Liver (tissue), 9 donors: Measurements from ENCODE around the gene SLC25A45. TPM values are rescaled to one million over a fixed set of nuclear protein-coding genes. Genes with fewer than 3 reads are reported as not detected.
A peak's percentile ranks its signal among the peaks of the same experiment; 100 is the strongest.

Experiments
- DNase-seq: peaks from one replicate; pipeline ENCODE4 v3.0.0-alpha.2; 2017; ENCODE audit warnings: low spot score
- H3K27ac ChIP-seq, 2 donors: one replicate each; pipeline ENCODE4 v1.7.0; 2013; ENCODE audit warnings: inconsistent platforms in 2 of 2, low read length in 2 of 2, control low read depth in 1 of 2, low read depth in 1 of 2, mild to moderate bottlenecking in 1 of 2
- H3K27me3 ChIP-seq, 4 donors: one replicate each; pipeline versions ENCODE4 v1.6.1 to v1.7.0; 2013; ENCODE audit warnings: low read length in 3 of 4, inconsistent platforms in 1 of 4, mild to moderate bottlenecking in 1 of 4, moderate library complexity in 1 of 4; ENCODE audit not compliant: control insufficient read depth in 4 of 4, insufficient read depth in 4 of 4
- H3K36me3 ChIP-seq, 4 donors: one replicate each; pipeline versions ENCODE4 v1.6.1 to v1.7.0; 2013; ENCODE audit warnings: low read length in 3 of 4, mild to moderate bottlenecking in 3 of 4, low read depth in 1 of 4, moderate library complexity in 1 of 4; ENCODE audit not compliant: control insufficient read depth in 4 of 4, insufficient read depth in 3 of 4
- H3K4me1 ChIP-seq, 4 donors: one replicate each; pipeline versions ENCODE4 v1.6.1 to v1.7.0; 2013; ENCODE audit warnings: low read length in 3 of 4, mild to moderate bottlenecking in 3 of 4, moderate library complexity in 1 of 4; ENCODE audit not compliant: control insufficient read depth in 4 of 4, insufficient read depth in 4 of 4
- H3K4me3 ChIP-seq, 3 donors: one replicate each; pipeline versions ENCODE4 v1.6.1 to v1.7.0; 2013; ENCODE audit warnings: low read length in 3 of 3, control low read depth in 1 of 3, low read depth in 1 of 3, mild to moderate bottlenecking in 1 of 3
- H3K9ac ChIP-seq, 2 donors: one replicate each; pipeline ENCODE4 v1.7.0; 2013; ENCODE audit warnings: low read length in 2 of 2, mild to moderate bottlenecking in 2 of 2, moderate library complexity in 2 of 2, control low read depth in 1 of 2, low read depth in 1 of 2
- H3K9me3 ChIP-seq, 4 donors: one replicate each; pipeline versions ENCODE4 v1.6.1 to v1.7.0; 2013; ENCODE audit warnings: low read length in 3 of 4; ENCODE audit not compliant: control insufficient read depth in 4 of 4
- EGR1 ChIP-seq, 2 donors: IDR thresholded peaks; 2 replicates each; pipeline ENCODE4 v1.6.1; 2016 to 2018; ENCODE audit warnings: antibody characterized with exemption in 2 of 2, low read depth in 2 of 2
- FOXA1 ChIP-seq: IDR thresholded peaks from 2 replicates; pipeline ENCODE4 v1.6.1; 2016; ENCODE audit warnings: antibody characterized with exemption
- FOXA2 ChIP-seq: IDR thresholded peaks from 2 replicates; pipeline ENCODE4 v1.6.1; 2016; ENCODE audit warnings: antibody characterized with exemption
- GABPA ChIP-seq, 2 donors: IDR thresholded peaks in 1 of 2; conservative IDR thresholded peaks in 1 of 2; 2 replicates each; pipeline ENCODE4 v1.6.1; 2016; ENCODE audit warnings: antibody characterized with exemption in 2 of 2, mild to moderate bottlenecking in 1 of 2, moderate library complexity in 1 of 2
- HNF4A ChIP-seq, 2 donors: conservative IDR thresholded peaks; 2 replicates each; pipeline ENCODE4 v1.6.1; 2016; ENCODE audit warnings: antibody characterized with exemption in 2 of 2, mild to moderate bottlenecking in 2 of 2
- HNF4G ChIP-seq: IDR thresholded peaks from 2 replicates; pipeline ENCODE4 v1.6.1; 2016; ENCODE audit warnings: antibody characterized with exemption
- JUND ChIP-seq, 2 donors: IDR thresholded peaks; 2 replicates each; pipeline ENCODE4 v1.6.1; 2016; ENCODE audit warnings: antibody characterized with exemption in 2 of 2
- NR2F2 ChIP-seq: IDR thresholded peaks from 2 replicates; pipeline ENCODE4 v1.6.1; 2016; ENCODE audit warnings: antibody characterized with exemption
- RAD21 ChIP-seq, 2 donors: IDR thresholded peaks; 2 replicates each; pipeline ENCODE4 v1.6.1; 2016; ENCODE audit warnings: antibody characterized with exemption in 2 of 2, mild to moderate bottlenecking in 2 of 2
- REST ChIP-seq: IDR thresholded peaks from 2 replicates; pipeline ENCODE4 v1.6.1; 2016; ENCODE audit warnings: antibody characterized with exemption, mild to moderate bottlenecking
- RXRA ChIP-seq, 2 donors: IDR thresholded peaks; 2 replicates each; pipeline ENCODE4 v1.6.1; 2017 to 2018; ENCODE audit warnings: antibody characterized with exemption in 2 of 2, mild to moderate bottlenecking in 1 of 2
- SP1 ChIP-seq: IDR thresholded peaks from 2 replicates; pipeline ENCODE4 v1.6.1; 2018; ENCODE audit warnings: antibody characterized with exemption, mild to moderate bottlenecking
- TAF1 ChIP-seq: conservative IDR thresholded peaks from 2 replicates; pipeline ENCODE4 v1.6.1; 2016; ENCODE audit warnings: antibody characterized with exemption, mild to moderate bottlenecking
- YY1 ChIP-seq: IDR thresholded peaks from 2 replicates; pipeline ENCODE4 v1.6.1; 2016; ENCODE audit warnings: antibody characterized with exemption, mild to moderate bottlenecking
- WGBS: extraction: QIAGEN DNeasy Blood & Tissue Kit; methylation state at CpG from one replicate; pipeline ENCODE4 v1.1.7; 2013; 5-methylcytosine and 5-hydroxymethylcytosine counted together
- polyA plus RNA-seq, 2 donors: library from polyadenylated mRNA; stranded (reverse) in 1 of 2; unstranded in 1 of 2; fragments of 200-250 nt in 1 of 2; fragments of >200 nt in 1 of 2; fragmentation: Nextera tagmentation in 1 of 2; extraction: Ambion mirVana in 1 of 2; gene quantifications; one replicate each; pipeline versions ENCODE4 v1.2.1 to v1.2.3, GENCODE V29; 2013 to 2015
- total RNA-seq, 2 donors: library from RNA; depleted of rRNA; stranded (reverse); fragments of >200 nt; gene quantifications; one replicate each; pipeline ENCODE4 v1.2.3, GENCODE V29; 2014
- TF ChIP-seq, protein P1 (sequence below): IDR thresholded peaks from 2 replicates; pipeline ENCODE4 v1.6.1; 2016; ENCODE audit warnings: antibody characterized with exemption
- TF ChIP-seq, protein P2 (sequence below): IDR thresholded peaks from 2 replicates; pipeline ENCODE4 v1.6.1; 2016; ENCODE audit warnings: antibody characterized with exemption
- TF ChIP-seq, protein P3 (sequence below): fragments of 150-350 bp; IDR thresholded peaks from 2 replicates; pipeline ENCODE4 v1.5.1; 2017; ENCODE audit warnings: improper control_type of control experiment, low read depth, low read length; ENCODE audit not compliant: missing input control
- donor health status: healthy.
- donor health status: healthy.
- donor health status: healthy.
- donor health status: healthy.
- donor health status: healthy.

SLC25A45 gene
- total and polyA plus RNA-seq, 4 donors = 4.5 to 6.8 (median 5.3) TPM

GRCh38 chr11:65423516-65424204 lies 41.2 kb upstream of the SLC25A45 start:
- peak overlapping the region; percentile 98 to 100 for H3K9ac ChIP-seq
- peaks cover 0 to 31% (median 2%) of the 10 kb centered on the region in 4 donors for H3K4me1 ChIP-seq
- peak overlapping the region; percentile 99 to 100 for H3K27ac ChIP-seq
- WGBS = under 1% methylated on average over 19 of the region's 19 CpGs
- peaks cover 0 to 2% (median 0%) of the 10 kb centered on the region in 4 donors for H3K36me3 ChIP-seq
- H3K9me3 ChIP-seq = no peaks in the 10 kb centered on the region
- no peaks in the 10 kb centered on the region for H3K27me3 ChIP-seq
- TF ChIP-seq NR2F2 (peak; percentile 1), REST (no peak), FOXA1 (no peak), EGR1 (IDR thresholded peaks at IDR 0.05; ENCODE audit: low read depth in 2 of 2) (no peak), TAF1 (peak; percentile 27), GABPA (IDR thresholded peaks at IDR 0.05 in 1 of 2, conservative IDR thresholded peaks at IDR 0.05 in 1 of 2) (no peak)
- TF ChIP-seq, protein P1, sequence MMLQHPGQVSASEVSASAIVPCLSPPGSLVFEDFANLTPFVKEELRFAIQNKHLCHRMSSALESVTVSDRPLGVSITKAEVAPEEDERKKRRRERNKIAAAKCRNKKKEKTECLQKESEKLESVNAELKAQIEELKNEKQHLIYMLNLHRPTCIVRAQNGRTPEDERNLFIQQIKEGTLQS = no peak
- peak overlapping the region; percentile 63 to 99 (median 73) for H3K4me3 ChIP-seq
- DNase-seq = no peak

- Histone ChIP-seq H3K36me3 (peaks cover 0 to 2% (median 0%) of the 10 kb centered on the region in 4 donors), H3K4me3 (peak within 1 kb of the TSS; percentile 63 to 99 (median 73)), H3K9ac (peak within 1 kb of the TSS; percentile 98 to 100), H3K4me1 (peaks cover 2 to 31% (median 7%) of the 10 kb centered on the region in 4 donors), H3K27ac (peak within 1 kb of the TSS; percentile 99 to 100), H3K27me3 (no peaks in the 10 kb centered on the region), H3K9me3 (no peaks in the 10 kb centered on the region)
- DNase-seq = peak; percentile 98
- WGBS = under 1% methylated on average over 40 of the region's 40 CpGs
- TF ChIP-seq HNF4G = no peak
- TF ChIP-seq FOXA1 = peak; percentile 58
- peak; percentile 95 for TF ChIP-seq REST
- TF ChIP-seq YY1 = peak; percentile 61
- TF ChIP-seq HNF4A (conservative IDR thresholded peaks at IDR 0.05) = peak in 1 of 2 donors; percentile 44
- TF ChIP-seq EGR1 (IDR thresholded peaks at IDR 0.05; ENCODE audit: low read depth in 2 of 2) = peak in 1 of 2 donors; percentile 92
- peak; percentile 89 to 94 for TF ChIP-seq RXRA (IDR thresholded peaks at IDR 0.05)
- peak; percentile 29 for TF ChIP-seq FOXA2
- peak; percentile 88 for TF ChIP-seq NR2F2
- TF ChIP-seq, protein P1 = peak; percentile 65
- peak; percentile 79 for TF ChIP-seq SP1
- peak; percentile 41 to 56 for TF ChIP-seq JUND (IDR thresholded peaks at IDR 0.05)
- TF ChIP-seq, protein P2, sequence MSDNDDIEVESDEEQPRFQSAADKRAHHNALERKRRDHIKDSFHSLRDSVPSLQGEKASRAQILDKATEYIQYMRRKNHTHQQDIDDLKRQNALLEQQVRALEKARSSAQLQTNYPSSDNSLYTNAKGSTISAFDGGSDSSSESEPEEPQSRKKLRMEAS = peak; percentile 74
- TF ChIP-seq, protein P3, sequence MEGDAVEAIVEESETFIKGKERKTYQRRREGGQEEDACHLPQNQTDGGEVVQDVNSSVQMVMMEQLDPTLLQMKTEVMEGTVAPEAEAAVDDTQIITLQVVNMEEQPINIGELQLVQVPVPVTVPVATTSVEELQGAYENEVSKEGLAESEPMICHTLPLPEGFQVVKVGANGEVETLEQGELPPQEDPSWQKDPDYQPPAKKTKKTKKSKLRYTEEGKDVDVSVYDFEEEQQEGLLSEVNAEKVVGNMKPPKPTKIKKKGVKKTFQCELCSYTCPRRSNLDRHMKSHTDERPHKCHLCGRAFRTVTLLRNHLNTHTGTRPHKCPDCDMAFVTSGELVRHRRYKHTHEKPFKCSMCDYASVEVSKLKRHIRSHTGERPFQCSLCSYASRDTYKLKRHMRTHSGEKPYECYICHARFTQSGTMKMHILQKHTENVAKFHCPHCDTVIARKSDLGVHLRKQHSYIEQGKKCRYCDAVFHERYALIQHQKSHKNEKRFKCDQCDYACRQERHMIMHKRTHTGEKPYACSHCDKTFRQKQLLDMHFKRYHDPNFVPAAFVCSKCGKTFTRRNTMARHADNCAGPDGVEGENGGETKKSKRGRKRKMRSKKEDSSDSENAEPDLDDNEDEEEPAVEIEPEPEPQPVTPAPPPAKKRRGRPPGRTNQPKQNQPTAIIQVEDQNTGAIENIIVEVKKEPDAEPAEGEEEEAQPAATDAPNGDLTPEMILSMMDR = no peak
- TF ChIP-seq GABPA (IDR thresholded peaks at IDR 0.05 in 1 of 2, conservative IDR thresholded peaks at IDR 0.05 in 1 of 2) = peak in 1 of 2 donors; percentile 45
- TF ChIP-seq RAD21 (IDR thresholded peaks at IDR 0.05) = peak; percentile 44 to 55
- TF ChIP-seq TAF1 = peak; percentile 100
These were observed 40.4 kb upstream of the SLC25A45 start, which contains the start of gene NEAT1 for GRCh38 chr11:65422633-65423515. TSS of gene NEAT1 (plus strand) at chr11:65422798.
